ENCODE data around the gene SPP1. TPM values are rescaled to one million over a fixed set of nuclear protein-coding genes. Genes with fewer than 3 reads are reported as not detected.

Gene SPP1
- total RNA-seq, 4 donors from 2014 or later = 1.0 to 16.7 (median 8.9) TPM

DNA sequence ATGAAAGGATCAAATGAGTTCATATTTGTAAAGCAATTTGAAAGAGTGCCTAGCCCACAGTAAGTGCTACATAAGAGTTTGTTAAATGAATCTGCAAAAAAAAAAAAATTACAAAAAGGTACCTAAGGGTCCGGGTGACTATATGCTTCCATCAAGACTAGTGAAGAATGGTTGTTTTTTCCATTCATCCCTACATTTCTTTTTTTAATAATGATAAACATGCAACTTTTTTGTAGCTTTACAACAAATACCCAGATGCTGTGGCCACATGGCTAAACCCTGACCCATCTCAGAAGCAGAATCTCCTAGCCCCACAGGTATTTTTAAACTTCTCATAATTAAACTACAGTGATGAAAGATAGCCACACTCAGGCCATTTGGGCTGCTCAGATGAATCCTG is 4.3 kb downstream of the SPP1 start:
- no peaks in the 10 kb centered on the region for H3K27me3 ChIP-seq
- intact Hi-C loops (cut with DNase I) = no loop called here
- 89 to 98% methylated on average over 1 of the region's 1 CpG for WGBS, 2 donors

DNA sequence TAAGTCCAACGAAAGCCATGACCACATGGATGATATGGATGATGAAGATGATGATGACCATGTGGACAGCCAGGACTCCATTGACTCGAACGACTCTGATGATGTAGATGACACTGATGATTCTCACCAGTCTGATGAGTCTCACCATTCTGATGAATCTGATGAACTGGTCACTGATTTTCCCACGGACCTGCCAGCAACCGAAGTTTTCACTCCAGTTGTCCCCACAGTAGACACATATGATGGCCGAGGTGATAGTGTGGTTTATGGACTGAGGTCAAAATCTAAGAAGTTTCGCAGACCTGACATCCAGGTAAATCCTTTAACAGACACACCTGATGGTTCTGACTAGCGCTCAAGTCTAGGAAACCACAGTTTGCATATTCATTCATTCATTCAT is 6.0 kb downstream of the SPP1 start:
- no peak for DNase-seq
- no peaks in the 10 kb centered on the region for H3K9me3 ChIP-seq
- intact Hi-C loops (cut with DNase I) = no loop called here
- no peak for TF ChIP-seq POLR2A (IDR thresholded peaks at IDR 0.05)
- TF ChIP-seq, protein P1, sequence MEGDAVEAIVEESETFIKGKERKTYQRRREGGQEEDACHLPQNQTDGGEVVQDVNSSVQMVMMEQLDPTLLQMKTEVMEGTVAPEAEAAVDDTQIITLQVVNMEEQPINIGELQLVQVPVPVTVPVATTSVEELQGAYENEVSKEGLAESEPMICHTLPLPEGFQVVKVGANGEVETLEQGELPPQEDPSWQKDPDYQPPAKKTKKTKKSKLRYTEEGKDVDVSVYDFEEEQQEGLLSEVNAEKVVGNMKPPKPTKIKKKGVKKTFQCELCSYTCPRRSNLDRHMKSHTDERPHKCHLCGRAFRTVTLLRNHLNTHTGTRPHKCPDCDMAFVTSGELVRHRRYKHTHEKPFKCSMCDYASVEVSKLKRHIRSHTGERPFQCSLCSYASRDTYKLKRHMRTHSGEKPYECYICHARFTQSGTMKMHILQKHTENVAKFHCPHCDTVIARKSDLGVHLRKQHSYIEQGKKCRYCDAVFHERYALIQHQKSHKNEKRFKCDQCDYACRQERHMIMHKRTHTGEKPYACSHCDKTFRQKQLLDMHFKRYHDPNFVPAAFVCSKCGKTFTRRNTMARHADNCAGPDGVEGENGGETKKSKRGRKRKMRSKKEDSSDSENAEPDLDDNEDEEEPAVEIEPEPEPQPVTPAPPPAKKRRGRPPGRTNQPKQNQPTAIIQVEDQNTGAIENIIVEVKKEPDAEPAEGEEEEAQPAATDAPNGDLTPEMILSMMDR (IDR thresholded peaks at IDR 0.05) = no peak
- WGBS, 2 donors = 91 to 96% methylated on average over 8 of the region's 8 CpGs
- H3K36me3 ChIP-seq = no peaks in the 10 kb centered on the region
- no peak overlapping the region for H3K27ac ChIP-seq
- no peaks in the 10 kb centered on the region for H3K4me1 ChIP-seq
- no peak overlapping the region for H3K4me3 ChIP-seq (replicated peaks in 1 of 3)
- no peaks in the 10 kb centered on the region for H3K27me3 ChIP-seq

More for the DNA sequence above, 4.3 kb downstream of the SPP1 start:
- TF ChIP-seq, protein P1 (IDR thresholded peaks at IDR 0.05) = no peak
- no peak for TF ChIP-seq POLR2A (IDR thresholded peaks at IDR 0.05)
- no peak overlapping the region for H3K4me3 ChIP-seq (replicated peaks in 1 of 3)
- peaks cover 5 to 6% of the 10 kb centered on the region in 2 donors for H3K4me1 ChIP-seq
- no peaks in the 10 kb centered on the region for H3K9me3 ChIP-seq
- DNase-seq = no peak
- no peaks in the 10 kb centered on the region for H3K36me3 ChIP-seq
- H3K27ac ChIP-seq = no peak overlapping the region

DNA sequence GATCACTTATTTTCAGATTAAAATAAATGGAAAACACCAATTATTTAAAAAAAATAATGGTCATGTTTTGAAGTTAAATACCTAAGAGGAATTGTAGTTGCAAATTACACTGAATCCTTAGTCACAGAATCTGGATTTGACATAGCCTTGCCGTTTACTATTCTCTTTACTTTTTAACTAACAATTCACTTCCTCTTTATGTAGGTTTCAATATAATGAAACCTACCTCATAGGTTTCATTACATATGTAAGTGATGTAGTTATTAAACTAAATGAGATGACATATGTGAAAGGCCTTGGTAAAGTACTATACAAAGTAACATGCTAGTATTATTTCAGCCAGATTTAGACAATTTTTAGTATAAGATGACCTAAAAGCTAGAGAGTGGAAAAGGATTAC is 6.5 kb downstream of the SPP1 start:
- TF ChIP-seq POLR2A (IDR thresholded peaks at IDR 0.05) = no peak
- TF ChIP-seq, protein P1 (IDR thresholded peaks at IDR 0.05) = no peak
- H3K9me3 ChIP-seq = no peaks in the 10 kb centered on the region
- WGBS, 2 donors = 89 to 90% methylated on average over 1 of the region's 1 CpG
- no peak for DNase-seq
- no peaks in the 10 kb centered on the region for H3K4me1 ChIP-seq
- H3K27me3 ChIP-seq = no peaks in the 10 kb centered on the region
- intact Hi-C loops (cut with DNase I) = no loop called here
- H3K36me3 ChIP-seq = no peaks in the 10 kb centered on the region
- H3K27ac ChIP-seq = no peak overlapping the region
- H3K4me3 ChIP-seq (replicated peaks in 1 of 3) = no peak overlapping the region

DNA sequence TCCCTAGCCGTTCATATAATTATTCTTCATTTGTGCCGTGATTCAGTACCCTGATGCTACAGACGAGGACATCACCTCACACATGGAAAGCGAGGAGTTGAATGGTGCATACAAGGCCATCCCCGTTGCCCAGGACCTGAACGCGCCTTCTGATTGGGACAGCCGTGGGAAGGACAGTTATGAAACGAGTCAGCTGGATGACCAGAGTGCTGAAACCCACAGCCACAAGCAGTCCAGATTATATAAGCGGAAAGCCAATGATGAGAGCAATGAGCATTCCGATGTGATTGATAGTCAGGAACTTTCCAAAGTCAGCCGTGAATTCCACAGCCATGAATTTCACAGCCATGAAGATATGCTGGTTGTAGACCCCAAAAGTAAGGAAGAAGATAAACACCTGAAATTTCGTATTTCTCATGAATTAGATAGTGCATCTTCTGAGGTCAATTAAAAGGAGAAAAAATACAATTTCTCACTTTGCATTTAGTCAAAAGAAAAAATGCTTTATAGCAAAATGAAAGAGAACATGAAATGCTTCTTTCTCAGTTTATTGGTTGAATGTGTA is 7.0 kb downstream of the SPP1 start:
- intact Hi-C loops (cut with DNase I) = no loop called here
- H3K27me3 ChIP-seq = no peaks in the 10 kb centered on the region
- no peaks in the 10 kb centered on the region for H3K9me3 ChIP-seq
- no peaks in the 10 kb centered on the region for H3K36me3 ChIP-seq
- no peaks in the 10 kb centered on the region for H3K4me1 ChIP-seq
- no peak overlapping the region for H3K4me3 ChIP-seq (replicated peaks in 1 of 3)
- no peak for TF ChIP-seq POLR2A (IDR thresholded peaks at IDR 0.05)
- WGBS, 2 donors = 91 to 93% methylated on average over 13 of the region's 13 CpGs
- H3K27ac ChIP-seq = no peak overlapping the region
- DNase-seq = no peak

DNA sequence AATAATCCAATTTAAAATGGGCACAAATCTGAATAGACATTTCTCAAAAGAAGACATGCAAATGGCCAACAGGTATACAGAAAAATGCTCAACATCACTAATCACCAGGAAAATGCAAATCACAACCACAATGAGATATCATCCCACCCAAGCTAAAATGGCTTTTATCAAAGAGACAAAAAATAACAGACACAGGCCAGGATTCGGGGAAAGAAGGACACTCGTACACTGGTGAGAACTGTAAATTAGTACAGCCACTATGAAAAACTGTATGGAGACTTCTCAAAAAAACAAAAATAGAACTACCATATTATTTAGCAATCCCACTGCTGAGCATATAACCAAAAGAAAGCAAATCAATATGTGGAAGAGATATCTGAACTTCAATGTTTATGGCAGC is 8.5 kb downstream of the SPP1 start:
- TF ChIP-seq, protein P1 (IDR thresholded peaks at IDR 0.05) = no peak
- no peak for TF ChIP-seq POLR2A (IDR thresholded peaks at IDR 0.05)
- H3K27me3 ChIP-seq = no peaks in the 10 kb centered on the region
- intact Hi-C loops (cut with DNase I) = no loop called here
- no peak overlapping the region for H3K27ac ChIP-seq
- no peaks in the 10 kb centered on the region for H3K9me3 ChIP-seq
- H3K36me3 ChIP-seq = no peaks in the 10 kb centered on the region
- WGBS, 2 donors = 95 to 98% methylated on average over 2 of the region's 2 CpGs
- no peak overlapping the region for H3K4me3 ChIP-seq (replicated peaks in 1 of 3)
- H3K4me1 ChIP-seq = no peaks in the 10 kb centered on the region
- no peak for DNase-seq

Measured in thyroid gland (tissue), 4 donors.